HK-2 (cell line): Measurements from ENCODE around the gene XRCC3.

Experiments used
- DNase-seq: peaks from one replicate; pipeline ENCODE4 v3.0.0-alpha.2; 2018; ENCODE audit not compliant: unreplicated experiment

XRCC3 gene

DNA sequence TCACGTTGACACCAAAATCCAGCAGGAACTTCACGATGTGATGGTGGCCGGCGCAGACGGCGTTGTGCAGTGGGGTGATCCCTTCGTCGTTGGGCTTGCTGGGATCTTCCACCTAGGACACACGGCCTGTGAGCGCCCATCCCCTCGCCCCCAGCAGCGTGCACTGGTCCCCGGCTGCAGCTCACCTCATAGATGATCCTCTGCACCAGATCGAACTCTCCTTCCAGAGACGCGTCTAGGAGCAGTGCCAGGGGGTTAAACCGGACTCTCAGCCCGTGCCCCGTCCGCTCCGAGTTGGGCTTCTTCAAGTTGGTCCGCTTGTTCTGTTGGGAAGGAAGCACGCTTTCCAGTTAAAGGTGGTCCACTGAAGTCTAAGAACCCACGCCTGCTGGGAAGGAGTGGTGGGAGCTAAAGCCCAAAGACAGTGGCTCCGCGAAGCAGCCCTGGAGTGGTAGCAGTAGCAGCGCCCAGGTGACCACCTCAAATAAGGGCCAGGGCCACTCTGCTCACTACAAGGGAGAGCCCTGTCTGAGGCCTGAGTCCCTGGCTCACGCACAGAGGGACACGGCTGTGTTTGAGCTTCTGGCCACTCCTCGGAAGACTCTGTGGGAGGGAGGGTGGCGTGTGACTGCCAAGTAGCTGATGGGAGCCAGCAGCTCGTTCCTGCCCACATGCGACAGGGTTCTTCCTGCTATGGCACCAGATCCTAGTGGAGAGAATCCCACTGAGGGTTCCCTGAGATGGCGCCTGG is 23.6 kb upstream of the XRCC3 start:
- DNase-seq, result no peak

DNA sequence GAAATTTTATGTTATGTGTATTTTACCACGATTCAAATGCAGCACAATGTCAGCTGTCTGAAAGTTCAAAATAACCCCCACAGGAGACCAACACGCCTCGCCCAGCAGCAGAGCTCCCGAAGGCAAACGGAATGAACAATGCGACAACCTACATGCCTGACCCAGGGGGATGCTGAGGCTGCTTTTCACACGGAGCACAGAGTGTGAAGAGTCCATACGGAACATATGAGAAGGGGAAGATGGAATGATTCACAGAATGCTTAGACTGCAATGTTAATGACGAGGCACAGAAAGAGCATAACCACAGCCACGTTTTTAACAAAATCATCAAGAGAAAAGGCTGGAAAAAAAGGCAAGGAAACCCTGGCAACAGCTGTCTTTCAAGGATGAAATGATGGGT is 22.9 kb upstream of the XRCC3 start:
- no peak for DNase-seq

DNA sequence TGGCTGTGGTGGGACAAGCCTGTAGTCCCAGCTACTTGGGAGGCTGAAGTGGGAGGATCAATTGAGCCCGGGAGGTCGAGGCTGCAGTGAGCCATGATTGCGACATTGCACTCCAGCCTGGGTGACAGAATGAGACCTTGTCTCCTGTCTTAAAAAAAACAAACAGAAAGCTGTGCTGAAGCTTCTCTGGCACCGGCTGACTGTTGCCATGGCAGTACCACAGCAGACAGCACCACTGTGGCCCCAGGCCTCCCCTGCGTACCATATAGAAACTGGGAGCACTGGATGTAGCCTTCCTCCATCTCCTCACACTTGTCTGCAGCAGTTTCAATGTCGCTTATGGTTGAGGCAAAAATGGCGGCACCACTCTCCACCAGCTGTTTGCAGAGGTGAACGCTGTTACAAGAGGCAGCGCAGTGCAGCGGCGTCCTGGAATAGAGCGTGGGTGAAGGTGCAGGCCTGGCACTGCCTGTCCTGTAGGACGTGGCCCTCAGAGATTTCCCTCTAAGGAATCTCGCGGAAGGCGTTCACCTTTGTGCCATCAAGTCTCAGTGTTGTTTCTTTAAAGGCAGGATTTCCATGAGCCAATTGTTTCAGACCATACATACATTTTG is 22.3 kb upstream of the XRCC3 start:
- DNase-seq, result no peak

GRCh38 chr14:103736546-103737431 is 21.5 kb upstream of the XRCC3 start:
- no peak for DNase-seq

GRCh38 chr14:103735815-103736545 is 20.7 kb upstream of the XRCC3 start:
- no peak for DNase-seq

GRCh38 chr14:103735439-103735814 is 20.2 kb upstream of the XRCC3 start:
- DNase-seq, result no peak

- no peak for DNase-seq
Measured at GRCh38 chr14:103735022-103735421, 19.8 kb upstream of the XRCC3 start.

- no peak for DNase-seq
Measured at GRCh38 chr14:103734081-103734888, 19.0 kb upstream of the XRCC3 start.

DNA sequence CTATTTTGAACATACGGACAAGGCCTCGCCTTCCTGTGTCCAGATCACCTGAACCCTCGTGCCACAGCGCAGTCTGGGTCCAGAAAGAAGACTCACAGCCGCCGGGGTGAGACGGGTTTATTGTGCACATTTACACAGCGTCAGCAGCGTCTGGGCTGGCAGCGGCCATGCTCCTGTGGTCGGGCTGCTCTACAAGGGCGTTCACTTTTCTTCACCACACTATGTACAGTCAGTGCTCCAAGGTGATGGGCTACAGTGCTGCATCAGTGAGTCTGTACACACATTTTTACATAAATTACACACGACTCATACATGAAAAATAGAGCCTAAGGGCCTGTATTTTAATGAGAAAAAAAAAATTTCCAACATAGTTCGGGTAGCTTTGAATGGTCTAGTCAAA is 18.4 kb upstream of the XRCC3 start:
- no peak for DNase-seq

DNA sequence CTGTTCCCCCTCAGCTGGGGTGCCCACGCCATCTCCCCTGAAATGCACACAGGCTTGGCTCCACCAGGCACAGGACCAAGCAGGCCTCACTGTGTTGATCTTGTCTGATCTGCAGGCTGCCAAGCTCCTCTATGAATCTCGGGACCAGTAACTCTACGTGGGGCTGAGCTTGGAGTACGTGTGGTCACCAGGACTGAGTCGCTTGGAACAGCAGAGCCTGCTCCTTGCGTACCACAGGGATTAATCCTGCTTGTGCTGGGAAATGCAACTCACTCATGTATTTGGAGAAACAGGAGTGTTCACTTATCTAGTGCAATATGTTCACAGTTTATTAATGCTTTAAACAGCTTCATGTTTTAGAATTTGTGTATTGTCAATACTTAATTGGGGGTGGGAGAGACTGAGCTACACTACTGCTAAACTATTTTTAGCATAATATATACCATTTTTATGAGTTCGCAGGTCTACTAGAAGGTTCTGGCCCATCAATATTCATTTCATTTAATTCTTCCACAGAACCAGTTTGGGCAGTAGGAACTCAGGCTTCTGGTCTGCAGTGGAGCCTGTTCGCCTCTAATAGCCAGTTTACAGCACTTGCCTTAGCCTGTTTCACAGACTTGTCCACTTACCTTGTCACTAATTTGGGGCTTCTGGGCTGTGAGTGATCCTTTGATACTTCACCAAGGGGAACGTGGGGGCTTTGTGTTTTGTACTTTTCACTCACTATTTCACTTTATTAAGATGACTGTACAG is 17.8 kb upstream of the XRCC3 start:
- no peak for DNase-seq

GRCh38 chr14:103731916-103732867 is 16.9 kb upstream of the XRCC3 start:
- no peak for DNase-seq

GRCh38 chr14:103731481-103731880 is 16.2 kb upstream of the XRCC3 start:
- no peak for DNase-seq

GRCh38 chr14:103730490-103731035 is 15.3 kb upstream of the XRCC3 start:
- DNase-seq, result no peak

DNA sequence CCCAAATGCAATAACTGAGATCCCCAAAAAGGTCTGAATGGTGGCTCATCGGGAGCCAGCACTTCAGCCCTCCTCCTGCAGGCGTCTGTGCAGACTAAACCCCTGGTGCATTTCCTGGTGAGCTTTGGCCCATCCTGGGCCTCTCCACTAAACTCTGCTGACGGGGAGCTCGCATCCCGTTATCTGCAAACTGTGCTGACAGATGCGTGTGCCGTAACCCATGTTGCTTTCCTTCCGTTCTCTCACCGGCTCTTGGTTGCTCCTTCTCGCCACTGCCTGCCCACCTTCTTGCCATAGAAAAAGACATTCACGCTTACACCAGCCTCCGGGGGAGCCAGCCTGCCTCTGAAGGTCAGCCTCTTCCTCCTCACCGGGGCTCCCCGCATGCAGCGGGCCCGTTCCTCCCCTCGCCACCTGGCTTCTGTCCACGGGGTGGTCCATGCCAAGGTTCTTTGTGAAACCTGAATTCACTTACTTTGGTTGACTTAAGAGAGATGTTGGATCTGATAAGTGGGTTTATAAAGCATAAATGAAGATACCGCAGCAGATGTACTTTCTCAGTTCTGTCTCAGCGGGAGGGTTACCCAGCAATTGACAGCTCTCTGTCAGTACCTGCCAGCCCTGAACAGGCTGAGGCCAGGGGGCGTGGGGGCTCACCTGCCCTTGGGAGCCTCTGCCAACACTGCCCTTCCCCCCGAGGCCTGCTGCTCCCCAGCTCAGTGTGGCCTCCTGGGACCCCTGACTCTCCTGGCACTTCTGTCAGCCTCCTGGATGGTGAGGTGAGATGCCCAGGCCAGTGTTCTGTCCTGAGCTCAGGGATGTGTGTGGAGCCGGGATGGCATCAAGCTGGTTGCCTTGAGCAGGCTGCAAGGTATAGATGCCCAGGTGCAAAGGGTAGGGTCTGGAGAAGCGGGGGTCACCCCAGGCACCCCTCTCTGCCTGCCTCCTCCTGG is 14.5 kb upstream of the XRCC3 start:
- DNase-seq, result no peak

- DNase-seq, result no peak
Measured at GRCh38 chr14:103728721-103729120, 13.5 kb upstream of the XRCC3 start.

DNA sequence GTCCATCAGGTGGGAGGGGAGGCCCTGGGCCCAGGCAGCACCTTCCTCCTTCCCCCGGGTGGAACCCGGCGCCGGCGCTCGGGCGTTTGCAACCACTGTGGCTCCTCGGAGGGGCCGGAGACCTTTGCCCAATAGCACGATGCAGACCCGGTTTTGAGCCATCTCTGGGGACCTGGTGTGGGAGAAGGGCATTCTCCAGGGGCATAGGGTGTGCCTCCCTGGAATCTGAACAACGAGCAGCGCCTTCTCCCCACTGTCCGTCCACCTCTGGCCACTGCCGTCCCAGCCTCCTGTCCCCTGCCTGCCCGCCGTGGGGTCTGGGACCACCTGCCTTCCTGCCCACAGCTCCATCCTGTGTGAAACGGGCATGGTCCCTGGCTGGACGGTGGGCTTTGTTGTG is 12.9 kb upstream of the XRCC3 start:
- DNase-seq, result no peak

DNA sequence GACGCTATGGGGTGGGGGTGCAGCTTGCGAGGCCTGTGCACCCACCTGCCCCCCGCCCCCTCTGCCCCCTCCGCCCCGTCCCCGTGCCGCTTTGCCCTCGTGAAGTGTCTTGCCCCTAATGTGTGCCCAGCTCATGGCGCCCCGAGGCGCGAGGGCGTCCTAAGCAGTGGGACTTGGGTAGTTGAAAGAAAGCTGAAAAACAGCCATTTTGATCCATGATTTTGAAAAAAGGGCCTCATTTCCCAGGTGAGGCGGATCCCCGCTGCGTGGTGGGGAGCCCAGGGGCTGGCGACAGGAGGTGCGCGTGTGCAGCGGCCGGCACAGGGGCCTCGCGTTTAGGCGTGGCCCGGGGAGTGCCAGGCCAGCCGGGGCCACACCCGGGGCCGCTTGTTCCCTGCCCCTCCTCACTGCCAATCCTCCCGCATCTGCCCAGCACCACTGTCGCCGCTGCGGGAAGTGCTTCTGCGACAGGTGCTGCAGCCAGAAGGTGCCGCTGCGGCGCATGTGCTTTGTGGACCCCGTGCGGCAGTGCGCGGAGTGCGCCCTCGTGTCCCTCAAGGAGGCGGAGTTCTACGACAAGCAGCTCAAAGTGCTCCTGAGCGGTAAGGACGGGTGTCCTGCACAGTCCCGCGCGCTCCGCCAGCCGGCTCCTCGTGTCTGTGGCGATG is 12.2 kb upstream of the XRCC3 start:
- no peak for DNase-seq
